ENCODE measurements around the gene ITSN2. TPM values are rescaled to one million over a fixed set of nuclear protein-coding genes. Genes with fewer than 3 reads are reported as not detected.

ITSN2 gene
- total RNA-seq, 1 experiment from 2014 or later = 26.5 TPM

GRCh38 chr2:24259316-24259715 is 101.0 kb downstream of the ITSN2 start:
- Histone ChIP-seq H3K9me3 (ENCODE audit: control insufficient read depth in 1 of 2, insufficient read depth in 1 of 2, low read depth in 1 of 2, low read length in 2 of 2) (no peaks in the 10 kb centered on the region), H3K9me2 (ENCODE audit: insufficient read depth) (no peaks in the 10 kb centered on the region), H3K27me3 (ENCODE audit: insufficient read depth, low read length) (no peaks in the 10 kb centered on the region), H3K27ac (ENCODE audit: low read depth, low read length) (no peak overlapping the region), H3K4me1 (ENCODE audit: control insufficient read depth in 1 of 2, insufficient read depth in 2 of 2, low read length in 2 of 2) (no peaks in the 10 kb centered on the region), H3K9ac (ENCODE audit: low read length) (no peak overlapping the region), H3K36me3 (ENCODE audit: control insufficient read depth in 1 of 2, insufficient read depth in 2 of 2, low read length in 2 of 2) (no peaks in the 10 kb centered on the region), H4K20me1 (ENCODE audit: insufficient read depth) (no peaks in the 10 kb centered on the region), H3K79me2 (ENCODE audit: insufficient read depth, low read length) (no peaks in the 10 kb centered on the region), H3K4me2 (ENCODE audit: low read length) (no peak overlapping the region), H2AFZ (ENCODE audit: low read depth, low read length, poor library complexity, severe bottlenecking) (no peak overlapping the region), H3K4me3 (replicated peaks in 1 of 2; ENCODE audit: low read depth in 1 of 2, low read length in 2 of 2) (no peak overlapping the region)
- intact Hi-C loops (cut with micrococcal nuclease) = no loop called here
- TF ChIP-seq FOSL1 (IDR thresholded peaks at IDR 0.05; ENCODE audit: low read depth) (no peak), ZFX (IDR thresholded peaks at IDR 0.05) (no peak), SP1 (IDR thresholded peaks at IDR 0.05; ENCODE audit: low read depth) (no peak), EZH2phosphoT487 (IDR thresholded peaks at IDR 0.05; ENCODE audit: borderline replicate concordance) (no peak), ZNF274 (IDR thresholded peaks at IDR 0.05; ENCODE audit: low read depth, low read length) (no peak), SRF (IDR thresholded peaks at IDR 0.05; ENCODE audit: low read depth) (no peak), ELF1 (IDR thresholded peaks at IDR 0.05; ENCODE audit: borderline replicate concordance, low read depth) (no peak)
- ATAC-seq = no peak
- ChIA-PET CTCF (no interaction called here), RAD21 (ENCODE audit: low non-redundant PET in 1 of 2, low total read pairs in 2 of 2, uncharacterized antibody in 2 of 2, unreplicated experiment in 2 of 2) (no interaction called here), POLR2A (no interaction called here)
- BruUV-seq (replicated peaks) = no TSS peak
- DNase-seq (ENCODE audit: low read depth, low spot score) = no peak

- no peak for DNase-seq (ENCODE audit: low read depth, low spot score)
- Histone ChIP-seq H3K9me2 (ENCODE audit: insufficient read depth) (no peaks in the 10 kb centered on the region), H3K27ac (ENCODE audit: low read depth, low read length) (no peak overlapping the region), H4K20me1 (ENCODE audit: insufficient read depth) (no peaks in the 10 kb centered on the region), H3K27me3 (ENCODE audit: insufficient read depth, low read length) (no peaks in the 10 kb centered on the region), H3K79me2 (ENCODE audit: insufficient read depth, low read length) (no peaks in the 10 kb centered on the region), H3K4me1 (ENCODE audit: control insufficient read depth in 1 of 2, insufficient read depth in 2 of 2, low read length in 2 of 2) (no peaks in the 10 kb centered on the region), H3K4me3 (replicated peaks in 1 of 2; ENCODE audit: low read depth in 1 of 2, low read length in 2 of 2) (no peak overlapping the region), H3K9me3 (ENCODE audit: control insufficient read depth in 1 of 2, insufficient read depth in 1 of 2, low read depth in 1 of 2, low read length in 2 of 2) (no peaks in the 10 kb centered on the region), H2AFZ (ENCODE audit: low read depth, low read length, poor library complexity, severe bottlenecking) (no peak overlapping the region), H3K4me2 (ENCODE audit: low read length) (no peak overlapping the region), H3K9ac (ENCODE audit: low read length) (no peak overlapping the region), H3K36me3 (ENCODE audit: control insufficient read depth in 1 of 2, insufficient read depth in 2 of 2, low read length in 2 of 2) (no peaks in the 10 kb centered on the region)
- ATAC-seq = no peak
- CTCF ChIA-PET = no interaction called here
- POLR2A ChIA-PET = no interaction called here
- BruUV-seq (replicated peaks) = no TSS peak
- RAD21 ChIA-PET (ENCODE audit: low non-redundant PET in 1 of 2, low total read pairs in 2 of 2, uncharacterized antibody in 2 of 2, unreplicated experiment in 2 of 2) = no interaction called here
- intact Hi-C loops (cut with micrococcal nuclease) = no loop called here
- no peak for TF ChIP-seq POLR2AphosphoS5 (IDR thresholded peaks at IDR 0.05; ENCODE audit: low read depth, low read length)
- no peak for TF ChIP-seq JUND (IDR thresholded peaks at IDR 0.05)
- TF ChIP-seq YY1 (IDR thresholded peaks at IDR 0.05; ENCODE audit: extremely low read depth, insufficient replicate concordance, low read depth, low read length) = no peak
- TF ChIP-seq EGR1 (IDR thresholded peaks at IDR 0.05; ENCODE audit: low read depth) = no peak
- no peak for TF ChIP-seq CTCF (IDR thresholded peaks at IDR 0.05 in 2 of 3, conservative IDR thresholded peaks at IDR 0.05 in 1 of 3; ENCODE audit: borderline replicate concordance in 1 of 3, insufficient read depth in 1 of 3, low read depth in 2 of 3, low read length in 2 of 3)
- TF ChIP-seq TCF7L2 (IDR thresholded peaks at IDR 0.05; ENCODE audit: borderline replicate concordance, extremely low read depth, insufficient read depth, insufficient read length) = no peak
- TF ChIP-seq EZH2phosphoT487 (IDR thresholded peaks at IDR 0.05; ENCODE audit: borderline replicate concordance) = no peak
- TF ChIP-seq ZBTB33 (IDR thresholded peaks at IDR 0.05; ENCODE audit: extremely low read depth, insufficient replicate concordance, low read length) = no peak
- no peak for TF ChIP-seq MAX (IDR thresholded peaks at IDR 0.05)
- no peak for TF ChIP-seq SRF (IDR thresholded peaks at IDR 0.05; ENCODE audit: low read depth)
- TF ChIP-seq SIN3A (IDR thresholded peaks at IDR 0.05; ENCODE audit: low read depth) = no peak
- no peak for TF ChIP-seq FOSL1 (IDR thresholded peaks at IDR 0.05; ENCODE audit: low read depth)
- no peak for TF ChIP-seq ELF1 (IDR thresholded peaks at IDR 0.05; ENCODE audit: borderline replicate concordance, low read depth)
- no peak for TF ChIP-seq SP1 (IDR thresholded peaks at IDR 0.05; ENCODE audit: low read depth)
- no peak for TF ChIP-seq ATF3 (IDR thresholded peaks at IDR 0.05)
- TF ChIP-seq CEBPB (IDR thresholded peaks at IDR 0.05; ENCODE audit: low read depth) = no peak
Measured at GRCh38 chr2:24258718-24259117, 101.6 kb downstream of the ITSN2 start.

Measured in HCT116 (cell line).